ENCODE measurements around the gene AUTS2. TPM values are rescaled to one million over a fixed set of nuclear protein-coding genes. Genes with fewer than 3 reads are reported as not detected.

Gene AUTS2
- total and polyA plus RNA-seq, 2 of the 8 experiments (the other 6 are each of a cell fraction or from before 2014, with no cell fraction given): 25.9 to 101 TPM

GRCh38 chr7:70116244-70116643, 518.0 kb downstream of the AUTS2 start:
- CTCF ChIA-PET (ENCODE audit: partially characterized antibody): interaction anchor here (1.2 kb wide), 1 partner anchor 8 kb away, joined by 3 read pairs; no protein-coding TSS in a partner anchor
- H3K4me2 ChIP-seq (ENCODE audit: insufficient read depth in 1 of 2, low read depth in 2 of 2, low read length in 2 of 2): no peak overlapping the region

More at GRCh38 chr7:70116244-70116643, 518.0 kb downstream of the AUTS2 start:
- Histone ChIP-seq H3K36me3 (ENCODE audit: control insufficient read depth in 2 of 4, insufficient read depth in 4 of 4, low read length in 3 of 4) (no peaks in the 10 kb centered on the region), H2BK15ac (ENCODE audit: low read length) (no peak overlapping the region), H4K91ac (replicated peaks; ENCODE audit: insufficient read length, low read length) (no peak overlapping the region), H3K4me3 (ENCODE audit: extremely low read depth in 1 of 4, insufficient read depth in 2 of 4, low read depth in 3 of 4, low read length in 4 of 4) (no peak overlapping the region), H3K56ac (replicated peaks; ENCODE audit: insufficient read length, low read depth, low read length) (no peak overlapping the region), H2BK5ac (ENCODE audit: low read depth, low read length) (no peak overlapping the region), H2BK20ac (ENCODE audit: low read length) (no peak overlapping the region), H2AFZ (ENCODE audit: low read length) (no peak overlapping the region), H3K27ac (ENCODE audit: low read depth, low read length) (no peak overlapping the region), H3K27me3 (replicated peaks in 1 of 4; ENCODE audit: control insufficient read depth in 3 of 4, extremely low read depth in 1 of 4, insufficient read depth in 3 of 4, low read length in 3 of 4) (no peaks in the 10 kb centered on the region), H4K8ac (ENCODE audit: extremely low read depth, insufficient read depth, low read length) (no peak overlapping the region), H2BK12ac (ENCODE audit: low read depth, low read length) (no peak overlapping the region), H3K23me2 (ENCODE audit: low read depth, low read length) (no peaks in the 10 kb centered on the region), H3K9ac (replicated peaks in 1 of 4; ENCODE audit: extremely low read depth in 1 of 4, low read depth in 3 of 4, low read length in 3 of 4) (no peak overlapping the region), H3K79me1 (ENCODE audit: low read depth, low read length) (no peaks in the 10 kb centered on the region), H3K14ac (ENCODE audit: insufficient read length) (no peak overlapping the region), H2BK120ac (replicated peaks; ENCODE audit: low read depth, low read length) (no peak overlapping the region), H3K23ac (ENCODE audit: insufficient read length) (no peak overlapping the region), H3K18ac (ENCODE audit: extremely low read depth, low read length) (no peak overlapping the region), H4K5ac (ENCODE audit: insufficient read length, low read depth, low read length) (no peak overlapping the region), H3K4me1 (replicated peaks in 1 of 4; ENCODE audit: control insufficient read depth in 3 of 4, insufficient read depth in 4 of 4, low read length in 3 of 4) (peaks cover 0 to 2% (median 0%) of the 10 kb centered on the region in 4 experiments; a peak in 1 of 7 replicates), H4K20me1 (replicated peaks in 1 of 2; ENCODE audit: control insufficient read depth in 1 of 2, insufficient read depth in 2 of 2, low read length in 2 of 2) (no peaks in the 10 kb centered on the region), H3K4ac (replicated peaks; ENCODE audit: insufficient read length, low read depth, low read length) (no peak overlapping the region), H2AK5ac (ENCODE audit: low read depth, low read length) (no peak overlapping the region), H3K79me2 (ENCODE audit: control insufficient read depth in 1 of 2, insufficient read depth in 2 of 2, low read length in 2 of 2) (no peaks in the 10 kb centered on the region), H3K9me3 (ENCODE audit: insufficient read depth in 2 of 2, low read depth in 1 of 2, low read length in 1 of 2) (no peaks in the 10 kb centered on the region)
- POLR2A ChIA-PET (ENCODE audit: partially characterized antibody): no interaction called here
- DNase-seq (ENCODE audit: low read depth in 1 of 2, low spot score in 2 of 2) (no peak), FAIRE-seq (no peak)
- TF ChIP-seq JUN (IDR thresholded peaks at IDR 0.05; ENCODE audit: low read depth, low read length) (no peak), CEBPB (IDR thresholded peaks at IDR 0.05; ENCODE audit: low read depth, low read length) (no peak), SP1 (IDR thresholded peaks at IDR 0.05; ENCODE audit: low read depth, low read length) (no peak), SUZ12 (IDR thresholded peaks at IDR 0.05; ENCODE audit: low read length) (no peak), FOSL1 (IDR thresholded peaks at IDR 0.05; ENCODE audit: insufficient read depth, low read depth, low read length) (no peak), SP4 (IDR thresholded peaks at IDR 0.05; ENCODE audit: low read length) (no peak), POU5F1 (IDR thresholded peaks at IDR 0.05; ENCODE audit: low read depth, low read length) (no peak), NANOG (IDR thresholded peaks at IDR 0.05; ENCODE audit: insufficient read depth, low read depth, low read length, poor library complexity, severe bottlenecking) (no peak), JUND (IDR thresholded peaks at IDR 0.05; ENCODE audit: low read length) (no peak), EP300 (IDR thresholded peaks at IDR 0.05; ENCODE audit: borderline replicate concordance in 1 of 2, low read depth in 2 of 2, low read length in 2 of 2) (no peak), CTBP2 (IDR thresholded peaks at IDR 0.05; ENCODE audit: borderline replicate concordance, insufficient read depth, insufficient read length, low read length) (no peak)
- 61% methylated on average over 2 of the region's 2 CpGs; no CpG with 5 or more reads in 1 of the 2 experiments for WGBS, 2 experiments (ENCODE audit: extremely low coverage in 1 of 2, insufficient coverage in 1 of 2, insufficient read length in 1 of 2, insufficient replicate concordance in 2 of 2, low coverage in 1 of 2, low lambda C conversion rate in 2 of 2, missing lambda C conversion rate in 1 of 2)
